ENCODE results near the gene STC2.

DNA sequence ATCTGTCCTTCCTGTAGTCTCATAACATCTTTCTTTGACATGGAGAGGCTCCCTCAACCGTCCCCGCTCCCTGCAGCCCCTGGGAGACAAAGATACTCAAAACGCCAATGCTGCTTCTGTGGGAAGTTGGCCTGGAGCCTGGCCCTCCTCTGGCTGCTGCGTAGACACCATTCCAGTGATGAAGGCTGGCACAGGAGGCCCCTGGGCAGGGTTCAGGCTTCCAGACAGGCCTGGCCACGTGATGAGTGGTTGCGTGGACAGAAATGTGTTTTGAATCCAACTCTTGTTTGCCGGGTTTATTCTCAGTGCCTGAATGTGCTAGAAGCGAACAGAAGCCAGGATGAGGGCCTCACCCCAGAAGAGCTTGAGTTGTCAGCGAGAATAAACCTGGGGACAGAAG, 50.0 kb downstream of the STC2 start:
- TF ChIP-seq, protein P1, sequence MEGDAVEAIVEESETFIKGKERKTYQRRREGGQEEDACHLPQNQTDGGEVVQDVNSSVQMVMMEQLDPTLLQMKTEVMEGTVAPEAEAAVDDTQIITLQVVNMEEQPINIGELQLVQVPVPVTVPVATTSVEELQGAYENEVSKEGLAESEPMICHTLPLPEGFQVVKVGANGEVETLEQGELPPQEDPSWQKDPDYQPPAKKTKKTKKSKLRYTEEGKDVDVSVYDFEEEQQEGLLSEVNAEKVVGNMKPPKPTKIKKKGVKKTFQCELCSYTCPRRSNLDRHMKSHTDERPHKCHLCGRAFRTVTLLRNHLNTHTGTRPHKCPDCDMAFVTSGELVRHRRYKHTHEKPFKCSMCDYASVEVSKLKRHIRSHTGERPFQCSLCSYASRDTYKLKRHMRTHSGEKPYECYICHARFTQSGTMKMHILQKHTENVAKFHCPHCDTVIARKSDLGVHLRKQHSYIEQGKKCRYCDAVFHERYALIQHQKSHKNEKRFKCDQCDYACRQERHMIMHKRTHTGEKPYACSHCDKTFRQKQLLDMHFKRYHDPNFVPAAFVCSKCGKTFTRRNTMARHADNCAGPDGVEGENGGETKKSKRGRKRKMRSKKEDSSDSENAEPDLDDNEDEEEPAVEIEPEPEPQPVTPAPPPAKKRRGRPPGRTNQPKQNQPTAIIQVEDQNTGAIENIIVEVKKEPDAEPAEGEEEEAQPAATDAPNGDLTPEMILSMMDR (IDR thresholded peaks at IDR 0.05): no peak
- no peak for TF ChIP-seq POLR2A (IDR thresholded peaks at IDR 0.05)
